H1 (cell line): ENCODE data around the gene KCTD11. TPM values are rescaled to one million over a fixed set of nuclear protein-coding genes. Genes with fewer than 3 reads are reported as not detected.

Experiments
- CTCF ChIA-PET: fragments of 300-600 bp; sonication (Branson Sonifier 250); formaldehyde crosslinking; loops from one replicate; lab custom pipeline; 2021; ENCODE audit not compliant: partially characterized antibody; lab: Charles Lee
- POLR2A ChIA-PET: fragments of 300-600 bp; sonication (Branson Sonifier 250); formaldehyde crosslinking; loops from one replicate; lab custom pipeline; 2021; ENCODE audit warnings: inconsistent platforms; ENCODE audit not compliant: partially characterized antibody; lab: Charles Lee
- DNase-seq, 2 experiments: peaks; one replicate each; pipeline versions ENCODE4 v3.0.0 to v3.0.0-alpha.2; 2010 to 2022; ENCODE audit warnings: low spot score in 2 of 2, low read depth in 1 of 2, mixed read lengths in 1 of 2
- FAIRE-seq: peaks from 2 replicates; lab custom pipeline; 2011; peaks lifted over from hg19 to GRCh38; lab: Jason Lieb, UNC
- H2AFZ ChIP-seq: 2 replicates; pipeline ENCODE4 v1.8.1; 2012; ENCODE audit warnings: low read length, inconsistent platforms
- H2AK5ac ChIP-seq: 2 replicates; pipeline ENCODE4 v1.6.1; 2013; ENCODE audit warnings: low read depth, low read length
- H2BK120ac ChIP-seq: replicated peaks from 2 replicates; pipeline ENCODE3; 2013; ENCODE audit warnings: low read depth, low read length, inconsistent platforms
- H2BK12ac ChIP-seq: 2 replicates; pipeline ENCODE4 v1.6.1; 2013; ENCODE audit warnings: low read depth, low read length
- H2BK15ac ChIP-seq: 2 replicates; pipeline ENCODE4 v1.6.1; 2013; ENCODE audit warnings: low read length
- H2BK20ac ChIP-seq: 2 replicates; pipeline ENCODE4 v1.6.1; 2013; ENCODE audit warnings: low read length
- H2BK5ac ChIP-seq: 2 replicates; pipeline ENCODE4 v1.6.1; 2013; ENCODE audit warnings: low read depth, low read length
- H3K14ac ChIP-seq: 2 replicates; pipeline ENCODE4 v1.6.1; 2013; ENCODE audit warnings: inconsistent platforms; ENCODE audit not compliant: insufficient read length
- H3K18ac ChIP-seq: 2 replicates; pipeline ENCODE4 v1.6.1; 2013; ENCODE audit warnings: low read length; ENCODE audit errors: extremely low read depth
- H3K23ac ChIP-seq: 2 replicates; pipeline ENCODE4 v1.6.1; 2013; ENCODE audit warnings: inconsistent platforms; ENCODE audit not compliant: insufficient read length
- H3K23me2 ChIP-seq: 2 replicates; pipeline ENCODE4 v1.6.1; 2013; ENCODE audit warnings: low read depth, low read length
- H3K27ac ChIP-seq: 2 replicates; pipeline ENCODE4 v1.6.1; 2011; ENCODE audit warnings: low read depth, low read length, inconsistent platforms
- H3K27me3 ChIP-seq, 4 experiments: replicated peaks in 1 of 4; 1 replicate in 1 of 4; 2 replicates in 3 of 4; pipeline versions ENCODE4 v1.6.1 to v1.8.1; 2011 to 2013; ENCODE audit warnings: low read length in 3 of 4, mild to moderate bottlenecking in 3 of 4, inconsistent platforms in 2 of 4, mixed read lengths in 2 of 4, moderate library complexity in 1 of 4; ENCODE audit not compliant: control insufficient read depth in 3 of 4, insufficient read depth in 3 of 4; ENCODE audit errors: extremely low read depth in 1 of 4
- H3K36me3 ChIP-seq, 4 experiments: 2 replicates each; pipeline versions ENCODE4 v1.6.1 to v1.8.1; 2011 to 2013; ENCODE audit warnings: mild to moderate bottlenecking in 4 of 4, low read length in 3 of 4, moderate library complexity in 2 of 4, control low read depth in 1 of 4, inconsistent platforms in 1 of 4; ENCODE audit not compliant: insufficient read depth in 4 of 4, control insufficient read depth in 2 of 4
- H3K4ac ChIP-seq: replicated peaks from 2 replicates; pipeline ENCODE3; 2013; ENCODE audit warnings: low read length, low read depth, mixed read lengths, inconsistent platforms; ENCODE audit not compliant: insufficient read length
- H3K4me1 ChIP-seq, 4 experiments: replicated peaks in 1 of 4; 1 replicate in 1 of 4; 2 replicates in 3 of 4; pipeline versions ENCODE4 v1.6.1 to v1.8.1; 2011 to 2013; ENCODE audit warnings: low read length in 3 of 4, inconsistent platforms in 2 of 4, mixed read lengths in 1 of 4; ENCODE audit not compliant: insufficient read depth in 4 of 4, control insufficient read depth in 3 of 4
- H3K4me2 ChIP-seq, 2 experiments: 2 replicates each; pipeline versions ENCODE4 v1.6.1 to v1.8.1; 2011 to 2013; ENCODE audit warnings: low read depth in 2 of 2, low read length in 2 of 2, control low read depth in 1 of 2, inconsistent platforms in 1 of 2, mild to moderate bottlenecking in 1 of 2; ENCODE audit not compliant: insufficient read depth in 1 of 2
- H3K4me3 ChIP-seq, 4 experiments: fragments of 200-600, 300-600 bp in 1 of 4; sonication (generic), shearing (Covaris generic), sonication (Bioruptor Twin) in 1 of 4; 2 replicates each; pipeline versions ENCODE4 v1.5.1 to v1.8.1; 2011 to 2016; ENCODE audit warnings: low read length in 4 of 4, low read depth in 3 of 4, control low read depth in 2 of 4, inconsistent platforms in 2 of 4, mild to moderate bottlenecking in 2 of 4, mixed read lengths in 1 of 4, moderate library complexity in 1 of 4; ENCODE audit not compliant: insufficient read depth in 2 of 4; ENCODE audit errors: extremely low read depth in 1 of 4
- H3K56ac ChIP-seq: replicated peaks from 2 replicates; pipeline ENCODE3; 2013; ENCODE audit warnings: low read depth, mild to moderate bottlenecking, mixed read lengths, low read length, inconsistent platforms; ENCODE audit not compliant: insufficient read length
- H3K79me1 ChIP-seq: 2 replicates; pipeline ENCODE4 v1.6.1; 2013; ENCODE audit warnings: low read depth, low read length, control low read depth
- H3K79me2 ChIP-seq, 2 experiments: 2 replicates each; pipeline versions ENCODE4 v1.6.1 to v1.8.1; 2012 to 2013; ENCODE audit warnings: low read length in 2 of 2, mild to moderate bottlenecking in 2 of 2, inconsistent platforms in 1 of 2; ENCODE audit not compliant: insufficient read depth in 2 of 2, control insufficient read depth in 1 of 2
- H3K9ac ChIP-seq, 4 experiments: replicated peaks in 1 of 4; 1 replicate in 1 of 4; 2 replicates in 3 of 4; pipeline versions ENCODE4 v1.6.1 to v1.8.1; 2011 to 2013; ENCODE audit warnings: low read depth in 3 of 4, low read length in 3 of 4, control low read depth in 2 of 4, mild to moderate bottlenecking in 2 of 4, moderate library complexity in 2 of 4, inconsistent platforms in 1 of 4; ENCODE audit errors: extremely low read depth in 1 of 4
- H3K9me3 ChIP-seq, 2 experiments: 2 replicates each; pipeline versions ENCODE4 v1.6.1 to v1.8.1; 2012 to 2013; ENCODE audit warnings: mild to moderate bottlenecking in 2 of 2, moderate library complexity in 2 of 2, control low read depth in 1 of 2, inconsistent platforms in 1 of 2, low read depth in 1 of 2, low read length in 1 of 2, mixed read lengths in 1 of 2; ENCODE audit not compliant: insufficient read depth in 2 of 2
- H4K20me1 ChIP-seq, 2 experiments: replicated peaks in 1 of 2; 2 replicates each; pipeline versions ENCODE3 to v1.8.1; 2011 to 2013; ENCODE audit warnings: inconsistent platforms in 2 of 2, low read length in 2 of 2, mild to moderate bottlenecking in 1 of 2; ENCODE audit not compliant: insufficient read depth in 2 of 2, control insufficient read depth in 1 of 2
- H4K5ac ChIP-seq: 2 replicates; pipeline ENCODE4 v1.6.1; 2013; ENCODE audit warnings: low read length, low read depth, mixed read lengths, inconsistent platforms; ENCODE audit not compliant: insufficient read length
- H4K8ac ChIP-seq: 2 replicates; pipeline ENCODE4 v1.8.0; 2013; ENCODE audit warnings: mild to moderate bottlenecking, moderate library complexity, low read length, inconsistent platforms; ENCODE audit not compliant: insufficient read depth; ENCODE audit errors: extremely low read depth
- H4K91ac ChIP-seq: replicated peaks from 2 replicates; pipeline ENCODE3; 2013; ENCODE audit warnings: low read length, mixed read lengths, inconsistent platforms; ENCODE audit not compliant: insufficient read length
- CTBP2 ChIP-seq: IDR thresholded peaks from 2 replicates; pipeline ENCODE4 v1.7.0; 2011; ENCODE audit warnings: borderline replicate concordance, mild to moderate bottlenecking, moderate library complexity, mixed read lengths, low read length; ENCODE audit not compliant: insufficient read depth, insufficient read length
- EGR1 ChIP-seq: IDR thresholded peaks from 2 replicates; pipeline ENCODE4 v1.6.1; 2011; ENCODE audit warnings: low read depth, low read length, borderline replicate concordance
- EP300 ChIP-seq, 2 experiments: IDR thresholded peaks; 1 replicate in 1 of 2; 2 replicates in 1 of 2; pipeline ENCODE4 v1.6.1; 2011 to 2012; ENCODE audit warnings: low read depth in 2 of 2, low read length in 2 of 2, mild to moderate bottlenecking in 2 of 2, borderline replicate concordance in 1 of 2, inconsistent platforms in 1 of 2, moderate library complexity in 1 of 2
- GABPA ChIP-seq: IDR thresholded peaks from 2 replicates; pipeline ENCODE4 v1.6.1; 2011; ENCODE audit warnings: mild to moderate bottlenecking, low read length, moderate library complexity, borderline replicate concordance; ENCODE audit not compliant: insufficient read depth
- POLR2A ChIP-seq, 2 experiments: IDR thresholded peaks; 1 replicate in 1 of 2; 2 replicates in 1 of 2; pipeline ENCODE4 v1.6.1; 2011; ENCODE audit warnings: low read depth in 2 of 2, low read length in 2 of 2, mild to moderate bottlenecking in 2 of 2; ENCODE audit errors: control extremely low read depth in 1 of 2
- POLR2AphosphoS5 ChIP-seq: IDR thresholded peaks from 2 replicates; pipeline ENCODE4 v1.6.1; 2011; ENCODE audit warnings: low read depth, low read length
- RFX5 ChIP-seq: IDR thresholded peaks from 2 replicates; pipeline ENCODE4 v1.6.1; 2011; ENCODE audit warnings: low read depth, low read length, improper control_type of control experiment, borderline replicate concordance
- TBP ChIP-seq: IDR thresholded peaks from 2 replicates; pipeline ENCODE4 v1.6.1; 2011; ENCODE audit warnings: low read depth, low read length, improper control_type of control experiment
- TEAD4 ChIP-seq: IDR thresholded peaks from 2 replicates; pipeline ENCODE4 v1.6.1; 2012; ENCODE audit warnings: low read depth, low read length, inconsistent platforms, mixed read lengths
- WGBS, 2 experiments: shearing (Covaris generic) in 1 of 2; methylation state at CpG; one replicate each; pipeline versions ENCODE4 v1.1.6 to v1.1.7; 2013 to 2015; ENCODE audit warnings: low lambda C conversion rate in 2 of 2, mixed read lengths in 2 of 2, inconsistent platforms in 1 of 2, low coverage in 1 of 2, missing lambda C conversion rate in 1 of 2; ENCODE audit not compliant: insufficient replicate concordance in 2 of 2, insufficient coverage in 1 of 2, insufficient read length in 1 of 2; ENCODE audit errors: extremely low coverage in 1 of 2, missing lambda C conversion rate in 1 of 2; 5-methylcytosine and 5-hydroxymethylcytosine counted together
- polyA plus RNA-seq, 7 experiments: library from polyadenylated mRNA; depleted of rRNA in 3 of 7; stranded (reverse) in 5 of 7; unstranded in 2 of 7; fragments of >200 nt in 5 of 7; fragments of 200-250 nt in 2 of 7; gene quantifications; 1 replicate in 5 of 7; 2 replicates in 1 of 7; 4 replicates in 1 of 7; pipeline versions ENCODE4 v1.2.1 to v1.2.3, GENCODE V29; 2011 to 2013; ENCODE audit warnings: missing spikeins in 2 of 7, mixed read lengths in 2 of 7
- total RNA-seq: library from RNA; stranded (reverse); fragmentation: NEBNext Ultra II Directional; extraction: Animal tissue kit (Norgen Biotek cat#: 25700); gene quantifications from 2 replicates; pipeline ENCODE4 v1.2.1, GENCODE V29; 2021
- TF ChIP-seq, protein P1 (sequence below), 3 experiments: IDR thresholded peaks; 1 replicate in 2 of 3; 2 replicates in 1 of 3; pipeline versions ENCODE4 v1.5.1 to v1.6.1; 2011; ENCODE audit warnings: low read length in 3 of 3, mild to moderate bottlenecking in 3 of 3, inconsistent platforms in 2 of 3, low read depth in 1 of 3, moderate library complexity in 1 of 3; ENCODE audit not compliant: insufficient read depth in 1 of 3; ENCODE audit errors: control extremely low read depth in 1 of 3

The KCTD11 gene
- total and polyA plus RNA-seq, 2 of the 8 experiments (the other 6 are each of a cell fraction or from before 2014, with no cell fraction given) = 8.6 to 9.2 TPM

- peaks cover 3 to 22% (median 18%) of the 10 kb centered on the region in 4 experiments for H3K4me1 ChIP-seq
- no peaks in the 10 kb centered on the region for H3K27me3 ChIP-seq
- H4K20me1 ChIP-seq = no peaks in the 10 kb centered on the region
- no peak overlapping the region for H3K23ac ChIP-seq
- H2AFZ ChIP-seq = no peak overlapping the region
- ChIA-PET POLR2A (interaction anchor here (0.6 to 6.9 kb wide), 12 partner anchors 10 to 996 kb away, joined by 3 to 93 read pairs (median 4); partner anchors contain the start of genes GPS2, KCTD11, MPDU1 and NLGN2), CTCF (interaction anchor here (1.7 to 6.0 kb wide), 6 partner anchors 8 to 55 kb away, joined by 4 to 82 read pairs (median 16); partner anchors contain the start of genes KCTD11 and TMEM95)
- peak overlapping the region; percentile 6; the same call in 1 of the 2 replicates for H2BK5ac ChIP-seq
- H4K8ac ChIP-seq = no peak overlapping the region
- no peak overlapping the region for H3K4me3 ChIP-seq
- H3K79me1 ChIP-seq = no peaks in the 10 kb centered on the region
- peak overlapping the region; percentile 87; the same call in 1 of the 2 replicates for H2BK20ac ChIP-seq
- no peak overlapping the region; the same call in 1 of the 2 replicates for H3K18ac ChIP-seq
- no peak overlapping the region for H3K4me2 ChIP-seq
- H3K9me3 ChIP-seq = no peaks in the 10 kb centered on the region
- H2AK5ac ChIP-seq = peak overlapping the region; percentile 71; the same call in 1 of the 2 replicates
- H3K9ac ChIP-seq = no peak overlapping the region
- H3K14ac ChIP-seq = no peak overlapping the region
- H3K23me2 ChIP-seq = no peaks in the 10 kb centered on the region; the same call in 1 of the 2 replicates
- no peak overlapping the region for H3K56ac ChIP-seq
- 80% methylated on average over 3 of the region's 3 CpGs; no CpG with 5 or more reads in 1 of the 2 experiments for WGBS, 2 experiments
- peak overlapping the region; percentile 55; the same call in 1 of the 2 replicates for H2BK15ac ChIP-seq
- FAIRE-seq (no peak), DNase-seq (no peak)
- H3K4ac ChIP-seq = no peak overlapping the region
- no peaks in the 10 kb centered on the region for H3K79me2 ChIP-seq
- peak overlapping the region; percentile 72; the same call in 1 of the 2 replicates for H2BK12ac ChIP-seq
- no peak overlapping the region for H2BK120ac ChIP-seq
- H4K91ac ChIP-seq = peak overlapping the region; percentile 81
- no peaks in the 10 kb centered on the region for H3K36me3 ChIP-seq
- no peak overlapping the region for H4K5ac ChIP-seq
- H3K27ac ChIP-seq = no peak overlapping the region
- no peak for TF ChIP-seq POLR2AphosphoS5
- no peak for TF ChIP-seq EP300 (IDR thresholded peaks at IDR 0.05; ENCODE audit: borderline replicate concordance in 1 of 2, low read depth in 2 of 2, low read length in 2 of 2)
- TF ChIP-seq TEAD4 = no peak
- TF ChIP-seq POLR2A (IDR thresholded peaks at IDR 0.05; ENCODE audit: control extremely low read depth in 1 of 2, low read depth in 2 of 2, low read length in 2 of 2) = no peak
- TF ChIP-seq, protein P1, sequence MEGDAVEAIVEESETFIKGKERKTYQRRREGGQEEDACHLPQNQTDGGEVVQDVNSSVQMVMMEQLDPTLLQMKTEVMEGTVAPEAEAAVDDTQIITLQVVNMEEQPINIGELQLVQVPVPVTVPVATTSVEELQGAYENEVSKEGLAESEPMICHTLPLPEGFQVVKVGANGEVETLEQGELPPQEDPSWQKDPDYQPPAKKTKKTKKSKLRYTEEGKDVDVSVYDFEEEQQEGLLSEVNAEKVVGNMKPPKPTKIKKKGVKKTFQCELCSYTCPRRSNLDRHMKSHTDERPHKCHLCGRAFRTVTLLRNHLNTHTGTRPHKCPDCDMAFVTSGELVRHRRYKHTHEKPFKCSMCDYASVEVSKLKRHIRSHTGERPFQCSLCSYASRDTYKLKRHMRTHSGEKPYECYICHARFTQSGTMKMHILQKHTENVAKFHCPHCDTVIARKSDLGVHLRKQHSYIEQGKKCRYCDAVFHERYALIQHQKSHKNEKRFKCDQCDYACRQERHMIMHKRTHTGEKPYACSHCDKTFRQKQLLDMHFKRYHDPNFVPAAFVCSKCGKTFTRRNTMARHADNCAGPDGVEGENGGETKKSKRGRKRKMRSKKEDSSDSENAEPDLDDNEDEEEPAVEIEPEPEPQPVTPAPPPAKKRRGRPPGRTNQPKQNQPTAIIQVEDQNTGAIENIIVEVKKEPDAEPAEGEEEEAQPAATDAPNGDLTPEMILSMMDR (IDR thresholded peaks at IDR 0.05; ENCODE audit: control extremely low read depth in 1 of 3, insufficient read depth in 1 of 3, low read depth in 1 of 3, low read length in 3 of 3) = no peak
- no peak for TF ChIP-seq RFX5
- TF ChIP-seq EGR1 = no peak
- no peak for TF ChIP-seq CTBP2
- TF ChIP-seq GABPA = no peak
- TF ChIP-seq TBP = no peak
These were observed 16.9 kb upstream of the KCTD11 start for GRCh38 chr17:7334938-7335538.
